ENCODE results near the gene KMO.

Gene KMO

DNA sequence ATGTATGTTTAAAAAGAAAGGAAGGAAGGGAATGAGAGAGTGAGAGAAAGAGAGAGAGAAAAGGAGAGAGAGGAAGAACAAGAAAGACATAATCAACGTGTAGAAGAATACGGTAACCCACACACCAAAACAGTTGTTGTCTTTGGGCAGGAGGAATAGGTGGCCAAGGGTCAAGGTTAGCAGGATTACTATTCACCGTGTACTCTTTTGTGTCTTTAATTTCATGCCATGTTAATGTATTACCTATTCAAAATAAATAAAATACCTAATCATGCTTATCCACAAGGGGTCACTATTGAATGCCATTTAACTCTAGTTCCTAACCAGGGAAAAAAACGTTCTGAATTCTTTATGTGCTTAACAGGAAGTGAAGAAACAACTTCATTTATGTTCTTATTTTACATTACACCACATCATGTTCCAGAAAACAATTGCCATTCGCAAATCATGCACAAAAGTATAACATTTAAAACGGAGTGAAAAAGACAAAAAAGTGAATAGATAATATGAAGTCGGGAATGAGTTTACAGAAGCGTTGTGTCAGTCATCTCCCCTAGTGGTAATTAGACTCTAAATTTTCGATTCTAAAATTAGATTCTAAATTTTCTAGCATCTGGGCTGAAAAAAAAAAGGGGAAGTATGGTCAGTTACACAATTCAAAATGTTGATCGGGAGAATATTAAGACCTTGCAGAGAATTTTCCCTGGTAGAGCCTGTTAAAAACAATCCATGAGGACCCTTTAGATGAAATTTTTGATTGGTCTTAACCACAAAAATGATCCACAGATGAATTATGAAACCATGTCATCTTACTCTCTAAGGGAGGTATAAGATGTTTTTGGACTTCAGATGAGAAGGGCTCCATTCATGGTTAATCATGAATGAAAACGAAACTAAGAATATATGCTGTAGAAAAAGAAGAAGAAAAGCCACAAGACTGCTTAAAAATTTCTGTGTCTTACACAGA lies 700 bp upstream of the KMO start:
- CTCF ChIA-PET, result no interaction called here
- peak; percentile 20 for DNase-seq (ENCODE audit: extremely low spot score)

DNA sequence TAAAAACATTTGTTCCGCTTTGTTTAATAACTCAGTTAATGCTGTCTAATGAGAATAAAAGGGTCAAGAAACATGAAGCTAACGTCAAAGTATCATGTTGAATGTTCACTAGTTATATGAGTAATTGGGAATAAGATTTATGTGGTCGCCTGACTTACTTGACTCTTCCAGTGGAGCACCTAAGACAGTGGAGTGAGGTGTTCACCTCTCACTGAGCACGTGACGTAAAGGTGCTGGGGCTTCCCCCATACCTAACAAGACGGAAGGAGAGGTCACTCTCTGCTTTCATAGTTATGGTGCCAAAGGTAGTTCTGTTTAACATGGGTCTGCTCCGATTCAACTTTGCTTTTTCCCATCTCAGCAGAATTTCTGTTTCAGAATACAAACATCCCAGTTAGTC lies 686 bp downstream of the KMO start:
- TF ChIP-seq, protein P1, sequence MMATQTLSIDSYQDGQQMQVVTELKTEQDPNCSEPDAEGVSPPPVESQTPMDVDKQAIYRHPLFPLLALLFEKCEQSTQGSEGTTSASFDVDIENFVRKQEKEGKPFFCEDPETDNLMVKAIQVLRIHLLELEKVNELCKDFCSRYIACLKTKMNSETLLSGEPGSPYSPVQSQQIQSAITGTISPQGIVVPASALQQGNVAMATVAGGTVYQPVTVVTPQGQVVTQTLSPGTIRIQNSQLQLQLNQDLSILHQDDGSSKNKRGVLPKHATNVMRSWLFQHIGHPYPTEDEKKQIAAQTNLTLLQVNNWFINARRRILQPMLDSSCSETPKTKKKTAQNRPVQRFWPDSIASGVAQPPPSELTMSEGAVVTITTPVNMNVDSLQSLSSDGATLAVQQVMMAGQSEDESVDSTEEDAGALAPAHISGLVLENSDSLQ (IDR thresholded peaks at IDR 0.05), result no peak
- TF ChIP-seq SP1 (IDR thresholded peaks at IDR 0.05) (no peak), FOXA1 (IDR thresholded peaks at IDR 0.05) (no peak), L3MBTL2 (conservative IDR thresholded peaks at IDR 0.05) (no peak), LEF1 (IDR thresholded peaks at IDR 0.05; ENCODE audit: borderline replicate concordance) (no peak), BHLHE40 (IDR thresholded peaks at IDR 0.05; ENCODE audit: borderline replicate concordance) (no peak), SUZ12 (IDR thresholded peaks at IDR 0.05) (no peak), NFRKB (IDR thresholded peaks at IDR 0.05) (no peak), ELF4 (IDR thresholded peaks at IDR 0.05) (no peak), TARDBP (IDR thresholded peaks at IDR 0.05) (no peak), FOXM1 (IDR thresholded peaks at IDR 0.05; ENCODE audit: borderline replicate concordance) (no peak), ZNF384 (IDR thresholded peaks at IDR 0.05) (no peak)
- DNase-seq (ENCODE audit: extremely low spot score), result no peak
- ChIA-PET CTCF (no interaction called here), POLR2A (no interaction called here)

More for the DNA sequence above, 700 bp upstream of the KMO start:
- TF ChIP-seq, protein P1 (IDR thresholded peaks at IDR 0.05), result peak; percentile 78
- peak; percentile 63 for TF ChIP-seq ZNF384 (IDR thresholded peaks at IDR 0.05)
- TF ChIP-seq NFRKB (IDR thresholded peaks at IDR 0.05), result no peak
- POLR2A ChIA-PET, result no interaction called here

DNA sequence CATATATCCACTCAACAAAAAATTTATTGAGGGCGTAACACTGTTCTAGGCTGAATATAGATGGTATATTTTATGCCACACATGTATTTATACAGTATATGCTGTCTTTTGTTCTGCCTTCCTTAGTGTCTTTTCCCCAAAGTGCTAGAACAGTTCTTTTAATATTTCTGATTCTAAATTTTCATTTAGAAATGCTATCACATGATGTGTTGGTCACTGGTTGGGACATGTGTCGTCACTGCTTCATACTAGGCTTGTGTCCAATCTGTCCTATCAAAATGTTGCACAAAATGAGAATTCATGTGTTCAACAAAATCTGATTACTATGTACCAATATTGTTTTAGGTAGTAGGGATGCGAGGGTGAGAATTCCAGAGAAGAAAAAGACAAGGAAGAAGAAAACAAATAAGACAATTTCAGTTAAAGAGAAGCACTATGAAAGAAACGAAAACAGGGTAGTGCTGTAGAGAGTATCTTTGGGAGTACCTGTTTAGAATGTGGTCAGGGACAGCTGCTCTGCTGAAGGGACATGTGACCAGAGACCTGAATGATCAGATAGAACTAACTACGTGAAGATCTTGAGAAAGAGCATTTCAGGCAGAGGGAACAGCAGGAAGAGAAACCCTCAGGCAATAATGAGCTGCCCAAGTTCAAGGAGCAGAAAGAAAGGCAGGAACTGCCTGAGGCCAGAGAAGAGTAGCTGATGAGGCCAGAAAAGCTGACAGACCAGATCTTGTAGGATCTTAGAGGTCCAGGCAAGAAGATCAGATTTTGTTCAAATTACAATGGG lies 1.3 kb downstream of the KMO start:
- no peak for TF ChIP-seq FOXK2 (IDR thresholded peaks at IDR 0.05)
- no peak for TF ChIP-seq LEF1 (IDR thresholded peaks at IDR 0.05; ENCODE audit: borderline replicate concordance)
- no peak for TF ChIP-seq ELF4 (IDR thresholded peaks at IDR 0.05)
- ChIA-PET POLR2A (no interaction called here), CTCF (no interaction called here)
- DNase-seq (ENCODE audit: extremely low spot score), result no peak

DNA sequence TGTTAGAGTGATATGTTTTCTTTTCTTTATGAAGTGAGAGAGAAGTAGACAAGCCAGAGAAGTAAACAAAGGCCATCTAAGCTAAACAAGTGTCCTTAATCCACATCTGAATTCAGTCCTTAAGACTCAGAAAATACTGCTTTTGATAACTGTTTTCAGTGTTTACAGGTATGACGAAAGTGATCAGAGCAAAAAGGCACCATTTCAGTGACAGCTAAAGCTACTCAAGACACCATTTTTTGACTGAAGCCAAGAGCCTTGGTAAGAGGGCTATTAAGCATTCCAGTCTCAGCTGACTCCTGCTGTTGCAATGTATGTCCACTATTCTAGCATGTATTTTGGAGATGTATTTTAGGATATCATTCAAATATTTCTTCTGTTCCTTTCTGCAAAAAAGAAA lies 4.1 kb downstream of the KMO start:
- DNase-seq (ENCODE audit: extremely low spot score), result no peak
- ChIA-PET POLR2A (no interaction called here), CTCF (no interaction called here)
- TF ChIP-seq FOXK2 (IDR thresholded peaks at IDR 0.05) (no peak), ZNF384 (IDR thresholded peaks at IDR 0.05) (no peak), ELF4 (IDR thresholded peaks at IDR 0.05) (no peak), FOXA1 (IDR thresholded peaks at IDR 0.05) (no peak), TARDBP (IDR thresholded peaks at IDR 0.05) (no peak), NFRKB (IDR thresholded peaks at IDR 0.05) (no peak), LEF1 (IDR thresholded peaks at IDR 0.05; ENCODE audit: borderline replicate concordance) (no peak), SP1 (IDR thresholded peaks at IDR 0.05) (no peak)
- TF ChIP-seq, protein P1 (IDR thresholded peaks at IDR 0.05), result no peak

DNA sequence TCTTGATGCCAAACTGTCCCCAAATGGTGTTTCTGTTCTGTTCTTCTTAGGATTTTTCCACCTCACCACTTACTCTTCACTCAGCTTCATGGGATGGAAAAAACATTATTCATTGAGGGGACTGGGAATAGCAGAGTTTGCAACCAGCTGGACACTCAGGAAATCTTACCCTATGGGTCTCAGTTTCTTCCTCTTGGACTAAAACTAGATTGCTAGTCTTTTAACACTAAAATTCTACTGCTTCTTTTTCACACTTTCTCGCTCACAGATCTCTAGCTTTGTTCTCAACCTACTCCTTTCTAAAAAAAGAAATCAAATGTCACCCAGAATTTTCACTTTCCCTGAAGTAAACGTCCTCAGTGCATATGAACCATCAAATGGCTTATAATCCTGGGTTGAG lies 4.8 kb downstream of the KMO start:
- TF ChIP-seq TARDBP (IDR thresholded peaks at IDR 0.05) (no peak), ZNF384 (IDR thresholded peaks at IDR 0.05) (no peak), ARNT (IDR thresholded peaks at IDR 0.05) (no peak), FOXM1 (IDR thresholded peaks at IDR 0.05; ENCODE audit: borderline replicate concordance) (no peak), SUZ12 (IDR thresholded peaks at IDR 0.05) (no peak), FOXK2 (IDR thresholded peaks at IDR 0.05) (no peak), SP1 (IDR thresholded peaks at IDR 0.05) (no peak), CTBP1 (IDR thresholded peaks at IDR 0.05; ENCODE audit: borderline replicate concordance) (no peak), FOXA1 (IDR thresholded peaks at IDR 0.05) (no peak), NFRKB (IDR thresholded peaks at IDR 0.05) (no peak), BHLHE40 (IDR thresholded peaks at IDR 0.05; ENCODE audit: borderline replicate concordance) (no peak)
- no peak for DNase-seq (ENCODE audit: extremely low spot score)
- POLR2A ChIA-PET, result no interaction called here
- CTCF ChIA-PET, result no interaction called here

DNA sequence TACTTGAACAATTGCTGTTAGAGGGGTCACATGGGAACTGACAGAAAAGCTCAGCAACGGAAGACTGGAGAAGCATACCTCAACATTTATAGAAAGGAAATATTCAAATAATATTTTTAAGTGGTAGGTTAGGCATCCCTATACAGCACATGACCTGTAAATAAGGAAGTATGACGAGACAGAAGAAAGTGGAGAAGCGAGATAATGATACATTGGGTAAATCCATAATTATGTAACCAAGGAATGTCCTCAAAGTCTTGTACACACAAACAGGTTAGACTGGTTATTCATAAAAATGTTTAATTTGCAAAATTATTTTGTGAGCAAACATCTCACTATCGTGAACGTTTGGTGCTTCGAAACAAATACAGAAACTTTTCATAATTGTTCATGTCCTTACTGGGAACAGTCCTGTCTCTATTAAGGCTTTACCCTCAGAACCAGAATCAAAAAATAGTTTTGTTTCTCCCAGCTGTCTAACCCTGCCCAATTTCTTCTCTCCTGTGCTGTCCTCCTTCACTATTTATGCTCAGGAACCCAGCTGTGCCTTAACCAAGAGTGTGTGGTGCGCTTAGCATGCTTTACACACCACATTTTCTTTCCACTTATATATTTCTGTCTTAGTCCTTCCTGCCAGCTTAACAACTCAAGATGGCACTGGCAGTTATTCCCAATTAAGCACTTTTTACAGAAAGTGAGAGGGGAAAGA lies 10.2 kb downstream of the KMO start:
- CTCF ChIA-PET, result no interaction called here
- no peak for DNase-seq (ENCODE audit: extremely low spot score)
- TF ChIP-seq ARNT (IDR thresholded peaks at IDR 0.05) (no peak), FOXK2 (IDR thresholded peaks at IDR 0.05) (no peak), SUZ12 (IDR thresholded peaks at IDR 0.05) (no peak), FOXM1 (IDR thresholded peaks at IDR 0.05; ENCODE audit: borderline replicate concordance) (no peak), TARDBP (IDR thresholded peaks at IDR 0.05) (no peak), LEF1 (IDR thresholded peaks at IDR 0.05; ENCODE audit: borderline replicate concordance) (no peak), L3MBTL2 (conservative IDR thresholded peaks at IDR 0.05) (no peak), SP1 (IDR thresholded peaks at IDR 0.05) (no peak), FOXA1 (IDR thresholded peaks at IDR 0.05) (no peak), HDGF (IDR thresholded peaks at IDR 0.05; ENCODE audit: borderline replicate concordance) (no peak), CTBP1 (IDR thresholded peaks at IDR 0.05; ENCODE audit: borderline replicate concordance) (no peak), ELF4 (IDR thresholded peaks at IDR 0.05) (no peak), ZNF384 (IDR thresholded peaks at IDR 0.05) (no peak), NFRKB (IDR thresholded peaks at IDR 0.05) (no peak), BHLHE40 (IDR thresholded peaks at IDR 0.05; ENCODE audit: borderline replicate concordance) (no peak)
- TF ChIP-seq, protein P1 (IDR thresholded peaks at IDR 0.05), result no peak
- POLR2A ChIA-PET, result no interaction called here
